Uterus (tissue), 2 donors: ENCODE data around the gene FNBP1L.
"Not testable (repeated sequence)": the region's sequence is repeated elsewhere in the genome, so short reads cannot be mapped to it uniquely, and the experiment has no call there.

Experiments
- POLR2A ChIP-seq, 2 donors: fragments of 450-650 bp; IDR thresholded peaks; one replicate each; pipeline ENCODE4 v1.6.1; 2016; ENCODE audit warnings: antibody characterized with exemption in 2 of 2, mild to moderate bottlenecking in 1 of 2, moderate library complexity in 1 of 2
- TF ChIP-seq, protein P1 (sequence below), 4 experiments: fragments of 200-600 bp in 2 of 4; fragments of 450-650 bp in 2 of 4; sonication (generic) in 2 of 4; IDR thresholded peaks; one replicate each; pipeline ENCODE4 v1.5.1; 2016 to 2019; ENCODE audit warnings: antibody characterized with exemption in 4 of 4, mild to moderate bottlenecking in 2 of 4, moderate library complexity in 1 of 4

DNA sequence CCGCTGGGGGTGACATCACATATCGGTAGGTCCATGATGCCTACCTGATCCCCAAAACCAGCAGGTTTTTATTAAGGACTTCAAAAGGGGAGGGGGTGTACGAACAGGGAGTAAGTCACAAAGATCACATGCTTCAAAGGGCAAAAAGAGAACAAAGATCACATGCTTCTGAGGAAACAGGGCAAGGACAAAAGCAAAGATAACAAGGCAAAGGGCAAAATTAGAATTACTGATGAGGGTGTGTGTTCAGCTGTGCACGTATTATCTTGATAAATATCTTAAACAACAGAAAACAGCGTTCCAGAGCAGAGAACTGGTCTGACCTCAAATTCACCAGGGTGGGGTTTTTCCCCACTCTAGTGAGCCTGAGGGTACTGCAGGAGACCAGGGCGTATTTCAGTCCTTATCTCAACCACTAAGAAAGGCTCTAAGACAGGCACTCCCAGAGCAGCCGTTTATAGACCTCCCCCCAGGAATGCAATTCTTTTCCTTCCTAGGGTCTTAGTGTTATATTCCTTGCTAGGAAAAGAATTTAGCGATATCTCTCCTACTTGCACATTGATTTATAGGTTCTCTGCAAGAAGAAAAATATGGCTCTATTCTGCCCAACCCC lies 31.3 kb downstream of the FNBP1L start:
- TF ChIP-seq, protein P1, sequence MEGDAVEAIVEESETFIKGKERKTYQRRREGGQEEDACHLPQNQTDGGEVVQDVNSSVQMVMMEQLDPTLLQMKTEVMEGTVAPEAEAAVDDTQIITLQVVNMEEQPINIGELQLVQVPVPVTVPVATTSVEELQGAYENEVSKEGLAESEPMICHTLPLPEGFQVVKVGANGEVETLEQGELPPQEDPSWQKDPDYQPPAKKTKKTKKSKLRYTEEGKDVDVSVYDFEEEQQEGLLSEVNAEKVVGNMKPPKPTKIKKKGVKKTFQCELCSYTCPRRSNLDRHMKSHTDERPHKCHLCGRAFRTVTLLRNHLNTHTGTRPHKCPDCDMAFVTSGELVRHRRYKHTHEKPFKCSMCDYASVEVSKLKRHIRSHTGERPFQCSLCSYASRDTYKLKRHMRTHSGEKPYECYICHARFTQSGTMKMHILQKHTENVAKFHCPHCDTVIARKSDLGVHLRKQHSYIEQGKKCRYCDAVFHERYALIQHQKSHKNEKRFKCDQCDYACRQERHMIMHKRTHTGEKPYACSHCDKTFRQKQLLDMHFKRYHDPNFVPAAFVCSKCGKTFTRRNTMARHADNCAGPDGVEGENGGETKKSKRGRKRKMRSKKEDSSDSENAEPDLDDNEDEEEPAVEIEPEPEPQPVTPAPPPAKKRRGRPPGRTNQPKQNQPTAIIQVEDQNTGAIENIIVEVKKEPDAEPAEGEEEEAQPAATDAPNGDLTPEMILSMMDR (IDR thresholded peaks at IDR 0.05) = not testable (repeated sequence)
- TF ChIP-seq POLR2A (IDR thresholded peaks at IDR 0.05) = not testable (repeated sequence)
